H9 (cell line): ENCODE results near the gene PVR. TPM values are rescaled to one million over a fixed set of nuclear protein-coding genes. Genes with fewer than 3 reads are reported as not detected.

ENCODE experiments used
- DNase-seq: peaks from one replicate; pipeline ENCODE4 v3.0.0-alpha.2; 2017
- H2AFZ ChIP-seq: one replicate; pipeline ENCODE4 v1.6.1; 2013; ENCODE audit warnings: mild to moderate bottlenecking, low read length, control low read depth, moderate library complexity
- H2AK5ac ChIP-seq: 2 replicates; pipeline ENCODE4 v1.6.1; 2013; ENCODE audit warnings: low read length, control low read depth, mixed read lengths; ENCODE audit not compliant: insufficient read length
- H2BK120ac ChIP-seq: one replicate; pipeline ENCODE4 v1.6.1; 2013; ENCODE audit warnings: low read depth, mild to moderate bottlenecking, low read length, control low read depth, inconsistent platforms; ENCODE audit not compliant: poor library complexity, severe bottlenecking
- H2BK12ac ChIP-seq: 2 replicates; pipeline ENCODE4 v1.6.1; 2013; ENCODE audit warnings: low read length, control low read depth, mixed read lengths, low read depth; ENCODE audit not compliant: insufficient read length
- H2BK15ac ChIP-seq: 2 replicates; pipeline ENCODE4 v1.6.1; 2013; ENCODE audit warnings: low read depth, low read length, control low read depth
- H2BK20ac ChIP-seq: one replicate; pipeline ENCODE4 v1.6.1; 2013; ENCODE audit warnings: low read depth, mild to moderate bottlenecking, low read length, control low read depth, inconsistent platforms; ENCODE audit not compliant: poor library complexity, severe bottlenecking
- H2BK5ac ChIP-seq: 2 replicates; pipeline ENCODE4 v1.6.1; 2013; ENCODE audit warnings: low read length, control low read depth, mixed read lengths; ENCODE audit not compliant: insufficient read length
- H3K14ac ChIP-seq: 2 replicates; pipeline ENCODE4 v1.6.1; 2013; ENCODE audit warnings: low read length, control low read depth; ENCODE audit not compliant: insufficient read depth
- H3K18ac ChIP-seq: 2 replicates; pipeline ENCODE4 v1.6.1; 2013; ENCODE audit warnings: low read depth, mild to moderate bottlenecking, mixed read lengths, low read length, control low read depth; ENCODE audit not compliant: insufficient read length
- H3K23ac ChIP-seq: 2 replicates; pipeline ENCODE4 v1.6.1; 2013; ENCODE audit warnings: low read length, control low read depth, mixed read lengths, low read depth; ENCODE audit not compliant: insufficient read length
- H3K23me2 ChIP-seq: 2 replicates; pipeline ENCODE4 v1.6.1; 2013; ENCODE audit warnings: low read depth, mild to moderate bottlenecking, mixed read lengths, low read length, control low read depth; ENCODE audit not compliant: insufficient read length, poor library complexity, severe bottlenecking
- H3K27ac ChIP-seq: 2 replicates; pipeline ENCODE4 v1.5.1; 2013; ENCODE audit warnings: low read length, control low read depth, mixed read lengths, low read depth; ENCODE audit not compliant: insufficient read length
- H3K27me3 ChIP-seq: 2 replicates; pipeline ENCODE4 v1.6.1; 2013; ENCODE audit warnings: low read length, control low read depth, inconsistent platforms; ENCODE audit not compliant: insufficient read depth
- H3K4ac ChIP-seq: 2 replicates; pipeline ENCODE4 v1.6.1; 2013; ENCODE audit warnings: low read depth, mild to moderate bottlenecking, control low read depth, inconsistent platforms, low read length, moderate library complexity
- H3K4me1 ChIP-seq: 2 replicates; pipeline ENCODE4 v1.6.1; 2013; ENCODE audit warnings: low read length, control low read depth, inconsistent platforms; ENCODE audit not compliant: insufficient read depth
- H3K4me2 ChIP-seq: 2 replicates; pipeline ENCODE4 v1.6.1; 2013; ENCODE audit warnings: low read length, control low read depth, mixed read lengths; ENCODE audit not compliant: insufficient read length, insufficient read depth
- H3K56ac ChIP-seq: 2 replicates; pipeline ENCODE4 v1.6.1; 2013; ENCODE audit warnings: low read depth, mild to moderate bottlenecking, mixed read lengths, low read length, control low read depth; ENCODE audit not compliant: insufficient read length
- H3K79me1 ChIP-seq: 2 replicates; pipeline ENCODE4 v1.6.1; 2013; ENCODE audit warnings: low read depth, mild to moderate bottlenecking, moderate library complexity, low read length, control low read depth, inconsistent platforms; ENCODE audit not compliant: insufficient read depth, poor library complexity, severe bottlenecking
- H3K79me2 ChIP-seq: 2 replicates; pipeline ENCODE4 v1.6.1; 2013; ENCODE audit warnings: low read length, control low read depth, inconsistent platforms; ENCODE audit not compliant: insufficient read depth
- H3K9ac ChIP-seq: 2 replicates; pipeline ENCODE4 v1.6.1; 2013; ENCODE audit warnings: low read length, control low read depth, mixed read lengths; ENCODE audit not compliant: insufficient read length; ENCODE audit errors: extremely low read depth
- H3K9me3 ChIP-seq: one replicate; pipeline ENCODE4 v1.6.1; 2013; ENCODE audit warnings: low read depth, low read length, inconsistent platforms; ENCODE audit not compliant: control insufficient read depth
- H3T11ph ChIP-seq: one replicate; pipeline ENCODE4 v1.6.1; 2013; ENCODE audit warnings: mild to moderate bottlenecking, low read length, control low read depth, inconsistent platforms
- H4K20me1 ChIP-seq: one replicate; pipeline ENCODE4 v1.6.1; 2013; ENCODE audit not compliant: control insufficient read depth, insufficient read length, insufficient read depth
- H4K5ac ChIP-seq: 2 replicates; pipeline ENCODE4 v1.6.1; 2013; ENCODE audit warnings: low read depth, mild to moderate bottlenecking, mixed read lengths, low read length, control low read depth; ENCODE audit not compliant: insufficient read length
- H4K8ac ChIP-seq: replicated peaks from 2 replicates; pipeline ENCODE4 v1.6.1; 2013; ENCODE audit warnings: low read length, control low read depth, mixed read lengths, low read depth; ENCODE audit not compliant: insufficient read length
- H4K91ac ChIP-seq: 2 replicates; pipeline ENCODE4 v1.6.1; 2013; ENCODE audit warnings: low read depth, mild to moderate bottlenecking, moderate library complexity, mixed read lengths, low read length, control low read depth; ENCODE audit not compliant: insufficient read length
- H3K27ac Mint-ChIP-seq, 3 experiments: 2 replicates in 2 of 3; 3 replicates in 1 of 3; pipeline ENCODE4 v1.8.0; 2020 to 2021; ENCODE audit warnings: mixed read lengths in 3 of 3, mild to moderate bottlenecking in 1 of 3, moderate library complexity in 1 of 3
- H3K27me3 Mint-ChIP-seq: 2 replicates; pipeline ENCODE4 v1.8.0; 2021; ENCODE audit warnings: low read depth, mild to moderate bottlenecking, moderate library complexity, mixed read lengths
- H3K36me3 Mint-ChIP-seq, 3 experiments: 2 replicates in 2 of 3; 3 replicates in 1 of 3; pipeline ENCODE4 v1.8.0; 2020 to 2021; ENCODE audit warnings: low read depth in 3 of 3, mixed read lengths in 3 of 3; ENCODE audit not compliant: insufficient read depth in 1 of 3
- H3K4me1 Mint-ChIP-seq, 2 experiments: 2 replicates each; pipeline ENCODE4 v1.8.0; 2020; ENCODE audit warnings: mixed read lengths in 2 of 2
- H3K4me3 Mint-ChIP-seq, 2 experiments: 2 replicates in 1 of 2; 3 replicates in 1 of 2; pipeline ENCODE4 v1.8.0; 2020 to 2021; ENCODE audit warnings: mild to moderate bottlenecking in 2 of 2, mixed read lengths in 2 of 2, moderate library complexity in 1 of 2
- H3K9me3 Mint-ChIP-seq, 2 experiments: 2 replicates in 1 of 2; 3 replicates in 1 of 2; pipeline ENCODE4 v1.8.0; 2020; ENCODE audit warnings: mild to moderate bottlenecking in 2 of 2, mixed read lengths in 2 of 2, moderate library complexity in 1 of 2
- CTCF ChIP-seq: fragments of 200-600 bp; sonication (generic); conservative IDR thresholded peaks from 3 replicates; pipeline ENCODE4 v1.8.0; 2021; ENCODE audit warnings: antibody characterized with exemption, mild to moderate bottlenecking
- WGBS: extraction: QIAGEN DNeasy Blood & Tissue Kit; methylation state at CpG from one replicate; pipeline ENCODE4 v1.1.7; 2013; ENCODE audit warnings: missing lambda C conversion rate, low lambda C conversion rate, mixed read lengths; ENCODE audit not compliant: insufficient read length; ENCODE audit errors: extremely low coverage; 5-methylcytosine and 5-hydroxymethylcytosine counted together
- total RNA-seq: library from RNA; stranded (reverse); gene quantifications from 2 replicates; pipeline ENCODE4 v1.2.1, GENCODE V29; 2021

PVR gene
- total RNA-seq, 1 experiment from 2014 or later, result 29.2 TPM

GRCh38 chr19:44640518-44640917, 3.2 kb upstream of the PVR start:
- WGBS, result no CpG with 5 or more reads among the region's 3 CpGs
- Histone ChIP-seq H3K9ac (no peak overlapping the region), H2BK120ac (no peak overlapping the region), H2BK15ac (no peak overlapping the region), H3K27ac (no peak overlapping the region), H2BK20ac (no peak overlapping the region), H2BK5ac (no peak overlapping the region), H4K20me1 (no peaks in the 10 kb centered on the region), H2AFZ (no peak overlapping the region), H3K23me2 (no peaks in the 10 kb centered on the region), H3K23ac (no peak overlapping the region), H3K56ac (no peak overlapping the region), H4K91ac (no peak overlapping the region), H3K9me3 (no peaks in the 10 kb centered on the region), H3K4me1 (no peaks in the 10 kb centered on the region), H3K4ac (no peak overlapping the region), H4K5ac (no peak overlapping the region), H3K27me3 (no peaks in the 10 kb centered on the region; the same call in 1 of the 2 replicates), H3K79me2 (no peaks in the 10 kb centered on the region), H4K8ac (no peak overlapping the region), H3T11ph (no peak overlapping the region), H2AK5ac (no peak overlapping the region), H2BK12ac (no peak overlapping the region), H3K79me1 (no peaks in the 10 kb centered on the region), H3K4me2 (no peak overlapping the region), H3K14ac (no peak overlapping the region), H3K18ac (no peak overlapping the region)
- DNase-seq, result no peak
- TF ChIP-seq CTCF, result no peak
- no peak overlapping the region for H3K4me3 Mint-ChIP-seq
- peaks cover 7 to 8% of the 10 kb centered on the region in 2 experiments; a peak in 3 of 4 replicates for H3K4me1 Mint-ChIP-seq
- peaks cover 0 to under 1% (median 0%) of the 10 kb centered on the region in 3 experiments; a peak in 1 of 7 replicates for H3K36me3 Mint-ChIP-seq
- no peak overlapping the region for H3K27ac Mint-ChIP-seq
- H3K27me3 Mint-ChIP-seq, result peaks cover 23% of the 10 kb centered on the region
- no peaks in the 10 kb centered on the region for H3K9me3 Mint-ChIP-seq
